Stimulated activated CD4-positive, alpha-beta T cell treated with anti-CD3 and anti-CD28 coated beads, Interleukin-4, amount 100 ng/mL, for 4 hours (primary cell): ENCODE data around the gene BRME1.

Experiments
- DNase-seq, 2 experiments: peaks; one replicate each; pipeline ENCODE4 v3.0.0-alpha.2; 2020

The BRME1 gene

DNA sequence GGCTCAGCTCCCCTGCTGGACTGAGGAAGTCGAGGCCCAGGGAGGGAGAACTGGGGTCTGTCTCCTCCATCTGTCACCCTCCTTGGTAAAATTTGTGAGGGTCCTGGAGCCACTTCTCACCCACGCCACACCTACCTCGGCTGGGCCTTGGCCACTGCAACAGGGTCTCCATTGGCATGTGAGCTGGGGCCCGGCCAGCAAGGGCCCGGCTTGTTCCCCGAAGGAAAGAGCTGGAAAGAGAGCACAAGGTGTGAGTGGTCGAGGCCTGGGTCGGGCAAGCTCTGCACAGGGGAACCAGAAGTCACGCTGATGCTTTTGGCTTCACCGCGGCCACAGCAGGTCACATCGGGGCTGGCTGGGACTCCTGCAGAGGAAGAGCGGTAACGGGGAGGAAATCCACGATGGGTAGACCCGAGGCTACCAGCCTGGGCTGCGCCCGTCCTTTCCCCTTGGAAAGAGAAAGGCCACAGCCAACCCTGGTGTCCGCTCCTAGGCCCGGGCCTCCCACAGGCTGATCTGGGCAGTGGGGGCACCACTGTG, 20.0 kb downstream of the BRME1 start:
- no peak for DNase-seq

DNA sequence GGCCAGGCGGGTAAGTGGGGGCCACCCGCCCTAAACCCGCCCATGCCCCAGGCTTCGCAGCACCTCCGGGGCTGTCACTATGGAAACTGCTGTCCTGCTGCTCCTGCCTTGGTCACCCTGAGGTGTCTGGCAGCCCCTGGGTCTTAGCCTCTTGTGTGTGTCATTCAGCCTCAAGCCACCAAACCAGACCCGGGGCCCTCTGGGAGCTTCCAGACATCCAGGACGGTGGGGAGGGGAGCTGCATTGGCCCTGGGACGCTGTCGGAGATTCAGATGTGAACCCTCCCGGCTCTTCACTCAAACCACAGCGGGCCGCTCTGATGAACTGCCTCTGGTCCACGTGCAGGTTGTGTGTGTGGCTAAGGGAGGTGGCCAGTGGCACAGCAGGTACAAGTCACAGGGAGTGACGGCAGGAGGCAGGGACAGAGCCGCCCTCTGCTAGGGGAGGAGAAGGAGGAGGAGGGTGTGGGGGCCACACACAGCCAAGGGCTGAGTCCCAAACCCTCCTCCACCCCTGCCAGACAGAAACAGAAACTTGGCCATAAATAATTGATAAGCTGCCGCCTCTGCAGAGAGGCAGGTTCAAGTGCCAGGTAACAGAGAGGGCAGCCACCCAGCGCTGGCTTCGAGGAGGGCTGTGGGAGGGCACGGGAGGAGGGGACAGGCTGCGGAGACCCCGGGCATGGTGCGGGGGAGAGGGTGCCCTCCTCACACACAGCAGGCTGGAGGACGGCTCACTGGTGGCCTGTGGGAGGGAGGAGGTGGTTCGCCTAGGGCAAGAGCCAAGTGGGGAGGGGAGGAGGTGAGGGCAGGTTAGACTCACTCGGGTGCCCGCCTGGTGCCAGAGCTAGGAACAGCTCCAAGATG, 21.0 kb downstream of the BRME1 start:
- no peak for DNase-seq

DNA sequence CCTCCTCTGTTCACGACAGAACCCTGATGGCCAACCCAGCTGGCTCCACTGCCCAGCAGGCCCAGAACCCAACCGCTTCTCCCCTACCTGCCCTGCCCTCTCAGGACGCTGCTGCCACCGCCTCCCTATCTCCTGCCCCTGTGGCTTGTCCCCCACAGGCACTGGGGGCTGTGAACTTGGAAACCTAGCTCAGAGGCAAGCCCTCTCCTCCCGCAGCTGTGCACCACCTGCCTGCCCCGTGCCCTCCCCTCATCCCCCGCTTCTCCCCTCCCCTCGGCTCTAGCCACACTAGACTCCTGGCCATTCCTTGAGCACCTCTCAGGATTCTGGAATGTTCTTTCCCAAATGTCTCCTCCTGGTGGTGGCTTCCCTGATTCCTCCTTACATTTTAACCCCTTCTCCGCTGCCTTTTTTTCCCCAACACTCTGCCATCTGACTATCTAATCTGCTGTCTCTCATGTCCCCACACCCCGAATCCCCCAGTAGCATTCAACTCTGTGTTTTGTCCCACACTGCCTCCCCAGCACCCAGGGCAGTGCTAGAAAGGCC, 22.3 kb downstream of the BRME1 start:
- no peak for DNase-seq

DNA sequence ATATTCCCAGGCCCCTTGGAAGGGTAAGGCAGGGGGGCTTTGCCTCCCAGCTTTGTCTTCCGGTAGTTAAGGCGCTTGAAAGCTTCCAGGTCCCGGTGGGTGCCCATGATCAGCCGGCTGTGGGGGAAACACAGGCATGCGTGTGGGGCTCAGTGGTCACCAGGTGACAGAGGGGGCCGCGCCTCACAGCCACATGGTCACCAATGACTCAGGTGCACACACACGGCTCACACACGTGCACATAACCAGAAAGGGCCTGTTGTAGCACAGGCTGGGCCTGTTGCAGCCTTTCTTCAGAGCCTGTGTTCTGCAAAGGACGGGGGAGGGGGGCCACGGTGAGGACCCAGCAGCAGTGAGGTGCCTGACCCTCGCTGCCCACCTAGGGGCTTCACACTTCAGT, 23.1 kb downstream of the BRME1 start:
- no peak for DNase-seq

DNA sequence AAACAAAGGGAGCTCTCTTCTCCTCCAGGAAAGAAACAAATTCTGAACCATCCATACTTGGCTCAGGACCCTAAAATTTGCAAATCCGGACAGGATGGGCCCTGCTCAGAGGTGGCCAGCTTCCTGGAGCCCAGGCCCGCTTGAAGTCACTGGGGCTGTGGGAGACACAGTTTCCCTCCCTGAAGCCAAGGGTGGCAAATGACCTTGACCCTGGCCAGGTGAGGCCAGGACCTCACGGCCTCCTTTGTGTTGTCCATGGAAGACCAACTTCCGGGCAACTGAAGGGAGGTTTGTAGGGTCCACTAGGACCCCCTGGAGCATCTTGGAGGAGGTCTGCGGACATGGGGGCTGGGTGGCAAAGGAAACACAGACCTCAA, 23.5 kb downstream of the BRME1 start:
- DNase-seq: no peak

DNA sequence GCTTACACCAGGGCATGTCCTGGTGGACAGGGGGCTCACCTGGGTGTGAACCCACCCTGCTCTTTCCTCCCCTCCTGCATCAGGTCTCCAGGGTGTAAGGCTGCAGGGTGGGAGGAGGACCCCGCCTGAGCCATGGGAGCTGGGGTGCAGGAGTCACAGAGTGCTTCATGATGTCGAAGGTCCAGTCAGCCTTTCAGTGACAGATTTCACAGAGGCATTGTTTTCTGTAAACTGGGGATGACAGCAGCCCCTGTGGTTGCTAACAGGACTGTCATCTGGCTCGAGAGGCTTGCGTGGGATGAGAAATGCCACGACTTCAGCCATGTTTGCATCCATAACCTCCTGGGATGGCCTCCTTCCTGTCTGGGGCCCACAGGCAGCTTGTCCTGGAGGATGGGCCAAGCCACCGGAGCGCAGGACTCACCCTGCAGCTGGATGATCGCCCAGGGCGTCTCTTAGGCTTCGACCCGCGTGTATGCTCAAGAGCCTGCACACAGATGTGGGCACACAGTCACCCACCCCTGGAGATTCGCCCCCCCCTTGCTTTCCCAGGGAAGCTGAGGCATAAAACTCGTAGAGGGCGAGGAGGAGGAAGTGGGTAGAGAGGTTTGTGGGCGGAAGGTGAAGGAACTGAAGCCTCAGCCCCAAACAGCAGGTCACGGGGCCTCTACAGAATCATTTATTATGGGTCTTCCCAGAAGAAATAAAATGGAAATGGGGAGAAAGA, 24.1 kb downstream of the BRME1 start:
- peak; percentile 21 to 46 for DNase-seq

DNA sequence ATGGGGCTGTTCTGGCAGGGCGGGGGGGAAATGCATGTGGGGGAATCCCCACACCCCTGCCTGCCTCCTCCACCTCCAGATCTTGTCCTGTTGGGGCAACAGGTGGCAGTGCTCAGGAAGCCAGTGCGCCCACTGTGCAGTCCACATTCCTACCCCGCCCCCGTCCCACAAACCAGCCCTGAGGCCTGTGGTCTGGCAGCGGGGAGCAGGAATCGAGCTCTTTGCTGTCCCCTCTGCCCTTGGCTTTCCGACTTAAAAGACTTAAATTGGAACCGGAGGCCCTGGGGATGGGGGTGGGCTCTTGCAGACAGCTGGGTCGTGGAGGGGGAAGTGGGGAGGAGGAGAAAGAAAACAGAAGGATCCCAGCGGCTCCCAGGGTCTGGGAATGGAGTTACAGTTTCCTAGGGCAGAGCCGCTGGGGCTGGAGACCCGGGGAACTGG, 24.6 kb downstream of the BRME1 start:
- DNase-seq: peak in 1 of 2 experiments; percentile 28

DNA sequence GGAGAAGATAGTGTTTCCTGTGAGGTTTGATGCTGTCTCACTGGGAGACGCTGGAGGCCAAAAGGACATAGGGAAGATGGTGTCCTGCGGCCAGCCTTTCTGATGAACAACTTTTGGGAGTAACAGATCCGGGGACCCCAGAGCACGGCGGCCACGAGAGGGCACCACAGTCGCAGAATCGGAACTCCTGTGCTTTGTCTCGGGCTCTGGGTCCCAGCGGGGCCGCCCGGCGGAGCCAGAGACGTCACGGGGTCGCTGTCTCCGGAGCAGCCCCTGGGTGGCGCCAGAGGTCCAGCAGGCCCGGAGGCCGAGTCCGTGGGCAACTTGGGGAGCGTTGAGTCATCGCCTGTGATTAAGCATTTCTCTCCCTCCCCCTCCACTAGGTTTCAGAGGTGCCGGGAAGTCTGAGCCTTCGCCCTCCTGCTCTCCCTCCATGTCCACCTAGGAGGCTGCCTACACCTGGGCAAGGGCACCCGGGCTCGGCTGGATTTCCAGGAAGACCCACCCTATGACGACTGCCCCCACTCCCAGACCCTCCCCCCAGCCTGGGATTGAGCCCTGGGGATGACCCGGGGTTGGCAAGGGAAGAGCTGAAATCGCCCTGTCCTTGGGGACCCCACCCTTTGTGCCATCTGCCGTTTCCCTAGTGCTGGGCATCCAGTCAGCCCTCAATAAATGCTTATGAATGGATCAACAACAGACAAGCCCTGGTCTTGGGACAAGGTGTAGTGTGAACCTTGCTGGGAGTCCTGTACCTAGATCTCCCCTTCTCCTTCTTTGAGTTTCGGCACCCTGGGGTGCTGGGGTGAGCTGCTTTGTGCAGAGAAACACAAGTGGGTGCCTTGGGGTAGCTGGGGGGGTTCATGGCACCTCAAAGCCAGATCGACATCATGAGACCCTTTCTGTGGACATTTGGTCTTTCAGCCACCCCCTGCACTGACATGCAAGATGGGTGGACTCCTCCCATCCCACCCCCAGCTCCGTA, 25.6 kb downstream of the BRME1 start:
- DNase-seq: peak; percentile 98 to 99

DNA sequence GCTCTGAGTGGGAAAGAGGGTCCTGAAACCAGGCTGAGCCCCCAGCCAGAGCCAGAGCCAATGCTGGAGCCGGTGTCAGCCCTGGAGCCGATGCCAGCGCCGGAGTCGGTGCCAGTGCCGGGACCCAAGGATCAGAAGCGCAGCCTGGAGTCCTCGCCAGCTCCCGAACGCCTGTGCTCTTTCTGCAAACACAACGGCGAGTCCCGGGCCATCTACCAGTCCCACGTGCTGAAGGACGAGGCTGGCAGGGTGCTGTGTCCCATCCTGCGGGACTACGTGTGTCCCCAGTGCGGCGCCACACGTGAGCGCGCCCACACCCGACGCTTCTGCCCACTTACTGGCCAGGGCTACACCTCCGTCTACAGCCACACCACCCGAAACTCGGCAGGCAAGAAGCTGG, 28.6 kb downstream of the BRME1 start:
- no peak for DNase-seq

DNA sequence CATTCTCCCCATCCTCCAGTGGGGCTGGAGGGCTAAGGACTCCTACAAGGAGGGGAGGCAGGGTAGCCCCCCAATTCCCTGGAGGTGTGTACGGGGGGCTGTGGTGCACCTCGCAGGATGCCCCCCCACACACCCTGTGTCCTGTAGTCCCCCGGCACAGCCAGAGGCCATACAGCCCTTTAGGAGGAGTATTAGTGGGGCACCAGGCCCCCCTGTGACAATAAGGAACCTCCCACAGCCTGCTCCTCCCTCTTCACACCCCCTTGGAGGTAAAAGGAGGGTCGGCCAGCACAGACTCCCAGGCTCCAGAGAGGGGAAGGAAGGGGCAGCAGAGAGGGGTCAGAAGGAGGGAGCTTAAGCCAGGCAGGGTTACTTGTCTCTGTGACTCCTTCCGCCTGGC, 29.1 kb downstream of the BRME1 start, which contains the start of gene NANOS3:
NANOS3 (plus strand) TSS at position 301 of the 400 bp plus-strand sequence. CDS start 115 bp downstream, outside the sequence.
- no peak for DNase-seq

DNA sequence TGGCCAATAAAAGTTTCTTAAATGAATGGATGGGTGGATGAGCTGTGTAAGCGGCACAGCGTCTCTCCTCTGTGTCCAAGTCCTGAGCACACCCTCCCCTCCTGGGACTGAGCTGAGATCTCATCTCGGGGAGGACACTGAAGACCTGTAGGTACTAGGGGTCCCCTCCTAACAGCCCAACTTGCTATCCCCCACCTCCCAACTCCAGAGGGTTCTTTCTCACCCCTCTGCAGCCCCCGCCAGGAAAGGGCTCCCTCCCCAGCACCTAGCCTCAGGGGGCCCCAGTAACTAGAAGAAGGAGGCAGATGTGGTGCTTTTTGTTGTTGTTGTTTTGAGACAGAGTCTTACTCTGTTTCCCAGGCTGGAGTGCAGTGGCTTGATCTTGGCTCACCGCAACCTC, 30.1 kb downstream of the BRME1 start:
- no peak for DNase-seq

DNA sequence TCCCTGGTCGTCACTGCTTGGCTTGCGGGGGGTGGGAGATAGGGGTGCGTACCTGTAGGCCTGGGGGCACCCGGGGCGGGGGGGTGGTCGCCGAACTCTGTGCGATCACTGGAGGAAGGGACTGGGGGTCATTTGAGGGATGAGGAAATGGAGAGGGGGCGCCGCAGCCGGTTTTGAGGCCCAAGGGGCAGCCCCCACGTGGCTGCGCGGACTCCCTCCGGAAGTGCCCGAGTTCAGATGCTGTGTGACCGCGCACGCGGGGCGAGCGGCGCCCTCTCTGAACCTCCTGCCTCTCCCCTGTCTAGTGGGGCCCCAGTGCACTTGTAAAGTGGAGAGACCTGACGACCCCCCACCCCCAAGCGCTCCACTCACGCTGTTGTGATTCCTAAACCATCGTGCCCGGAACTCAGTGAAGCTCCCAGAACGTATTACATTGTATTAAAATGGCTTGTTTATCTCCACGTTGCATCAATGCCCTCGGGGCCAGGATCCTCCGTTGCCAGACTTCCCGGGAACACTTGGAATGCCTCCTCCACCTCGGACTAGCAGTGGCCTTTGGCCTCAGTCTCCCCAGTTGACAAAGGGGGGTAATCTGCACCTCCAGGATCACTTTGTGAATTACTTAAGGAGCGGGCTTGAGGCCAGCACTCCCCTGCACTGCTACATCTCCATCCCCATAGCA, 31.9 kb downstream of the BRME1 start:
- DNase-seq: no peak

DNA sequence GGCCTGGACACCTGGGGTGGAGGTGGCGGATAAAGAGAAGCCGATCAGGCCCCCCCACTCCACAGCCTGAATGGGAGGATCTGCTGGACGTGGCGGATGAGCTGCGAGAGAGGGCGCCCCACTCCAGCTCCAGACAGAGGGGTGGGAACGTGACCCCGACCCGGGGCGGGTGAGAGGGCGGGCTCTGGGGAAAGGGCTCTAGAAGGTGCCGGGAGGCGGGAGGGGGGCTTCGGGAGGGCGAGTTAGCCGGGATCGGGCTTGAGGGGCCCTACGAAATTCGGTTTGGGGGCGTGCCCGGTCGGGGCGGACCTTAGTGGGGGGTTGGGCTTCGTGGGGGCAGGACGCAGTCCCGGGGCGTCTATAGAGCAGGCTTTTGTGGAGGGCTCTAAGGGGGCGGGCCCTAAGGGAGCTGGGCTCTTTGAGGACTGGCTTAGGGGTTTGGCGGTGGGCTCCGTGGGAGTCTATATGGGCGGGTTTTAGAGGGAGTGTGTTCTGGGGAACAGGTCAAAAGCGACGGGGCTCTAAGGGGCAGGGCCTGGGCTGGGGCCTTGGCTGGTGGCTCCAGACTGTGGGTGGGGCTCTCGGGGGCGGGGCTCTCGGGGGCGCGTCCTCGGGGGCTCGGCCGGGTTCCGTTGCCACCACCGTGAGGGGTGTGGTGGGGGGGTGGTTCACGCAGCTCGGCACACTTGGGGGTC, 33.1 kb downstream of the BRME1 start:
- no peak for DNase-seq

DNA sequence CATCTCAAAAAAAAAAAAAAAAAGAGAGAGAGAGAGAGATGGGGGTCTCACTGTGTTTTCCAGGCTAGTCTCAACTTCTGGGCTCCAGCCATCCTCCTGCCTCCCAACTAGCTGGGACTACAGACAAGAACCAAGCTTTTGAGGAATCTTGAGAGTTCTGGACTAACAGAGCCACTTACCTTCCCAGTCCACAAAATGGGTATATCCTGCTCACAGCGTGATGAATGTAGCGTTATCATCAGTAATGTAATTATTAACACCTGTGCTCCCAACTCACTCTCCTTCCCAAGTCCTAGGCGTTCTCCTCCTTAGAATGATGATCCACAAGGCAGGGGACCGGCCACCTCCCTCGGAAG, 33.6 kb downstream of the BRME1 start:
- DNase-seq: no peak

DNA sequence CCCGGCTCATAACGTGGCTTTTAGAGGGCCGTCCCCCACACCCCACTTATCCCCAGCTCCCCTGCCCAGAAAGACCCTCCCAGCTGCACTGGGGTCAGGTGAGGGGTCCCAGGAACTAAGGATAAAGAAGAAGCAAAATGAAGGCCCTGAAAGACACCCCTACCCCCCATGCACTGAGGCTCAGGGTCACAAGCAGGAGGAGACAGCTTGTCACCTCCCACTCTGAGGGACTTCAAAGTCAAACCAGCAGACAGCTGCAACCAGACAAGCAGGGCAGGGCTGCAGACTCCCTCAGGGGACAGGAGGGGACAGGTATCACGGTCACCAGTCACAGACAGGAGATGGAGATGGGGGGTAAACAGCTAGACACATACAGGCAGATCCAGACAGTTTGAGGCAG, 35.0 kb downstream of the BRME1 start:
- no peak for DNase-seq

DNA sequence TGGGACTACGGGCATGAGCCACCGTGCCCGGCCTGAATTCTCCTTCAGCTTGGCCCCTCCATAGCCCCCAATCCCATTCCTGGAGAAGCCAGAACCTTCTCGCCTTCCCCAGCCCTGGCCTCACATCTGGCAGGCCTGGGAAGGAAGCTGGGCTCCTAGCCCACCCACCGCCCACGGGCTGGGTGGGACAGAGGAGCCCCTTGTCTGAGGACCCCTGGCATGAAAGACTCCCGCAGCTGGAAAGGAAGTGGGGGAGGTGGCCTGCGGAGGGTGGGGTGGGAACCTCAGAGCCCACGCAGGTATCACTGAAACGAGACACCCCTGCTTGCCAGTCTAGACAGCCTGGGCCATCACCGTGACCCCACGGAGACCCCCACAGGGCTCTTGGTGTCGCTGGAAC, 36.6 kb downstream of the BRME1 start:
- DNase-seq: no peak

DNA sequence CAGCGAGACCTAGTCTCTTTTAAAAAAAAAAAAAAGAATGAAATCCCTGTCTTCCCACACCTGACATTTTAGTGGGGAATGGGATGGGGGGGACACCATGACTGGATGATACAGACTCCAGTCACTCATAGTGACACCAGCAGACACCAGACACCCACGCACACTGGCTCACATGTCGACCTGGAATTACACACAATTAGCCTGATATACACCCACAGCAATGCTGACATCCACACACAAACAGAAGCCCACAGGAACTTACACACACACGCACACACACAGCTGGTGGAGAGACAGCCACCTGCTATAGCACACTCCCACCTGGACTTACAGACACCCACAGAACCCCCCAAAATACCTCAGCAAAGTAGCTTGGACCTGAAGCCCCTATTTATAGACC, 37.3 kb downstream of the BRME1 start:
- DNase-seq: peak in 1 of 2 experiments; percentile 28

DNA sequence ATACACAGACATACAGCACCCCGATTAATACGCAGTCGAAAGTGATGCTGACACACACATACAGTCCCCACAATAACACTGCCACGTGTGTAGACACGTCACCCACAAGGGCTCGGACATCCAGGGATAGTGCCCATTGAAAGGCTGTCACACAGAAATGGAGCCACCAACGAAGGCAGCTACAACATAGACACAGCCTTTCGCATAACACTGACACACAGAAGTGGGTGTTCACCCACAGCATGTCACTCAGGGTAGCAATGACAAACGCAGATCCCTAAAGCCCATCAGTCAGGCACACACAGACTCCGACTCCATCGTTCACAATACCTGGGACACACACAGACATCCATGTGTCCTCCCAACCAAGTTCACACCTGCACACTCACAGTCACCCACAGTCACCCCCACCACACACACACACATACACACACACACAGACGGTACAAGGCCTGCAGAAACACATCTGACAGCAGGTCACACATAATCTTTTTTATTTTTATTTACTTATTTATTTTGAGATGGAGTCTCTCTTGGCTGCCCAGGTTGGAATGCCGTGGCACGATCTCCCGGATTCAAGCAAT, 39.4 kb downstream of the BRME1 start:
- DNase-seq: no peak

DNA sequence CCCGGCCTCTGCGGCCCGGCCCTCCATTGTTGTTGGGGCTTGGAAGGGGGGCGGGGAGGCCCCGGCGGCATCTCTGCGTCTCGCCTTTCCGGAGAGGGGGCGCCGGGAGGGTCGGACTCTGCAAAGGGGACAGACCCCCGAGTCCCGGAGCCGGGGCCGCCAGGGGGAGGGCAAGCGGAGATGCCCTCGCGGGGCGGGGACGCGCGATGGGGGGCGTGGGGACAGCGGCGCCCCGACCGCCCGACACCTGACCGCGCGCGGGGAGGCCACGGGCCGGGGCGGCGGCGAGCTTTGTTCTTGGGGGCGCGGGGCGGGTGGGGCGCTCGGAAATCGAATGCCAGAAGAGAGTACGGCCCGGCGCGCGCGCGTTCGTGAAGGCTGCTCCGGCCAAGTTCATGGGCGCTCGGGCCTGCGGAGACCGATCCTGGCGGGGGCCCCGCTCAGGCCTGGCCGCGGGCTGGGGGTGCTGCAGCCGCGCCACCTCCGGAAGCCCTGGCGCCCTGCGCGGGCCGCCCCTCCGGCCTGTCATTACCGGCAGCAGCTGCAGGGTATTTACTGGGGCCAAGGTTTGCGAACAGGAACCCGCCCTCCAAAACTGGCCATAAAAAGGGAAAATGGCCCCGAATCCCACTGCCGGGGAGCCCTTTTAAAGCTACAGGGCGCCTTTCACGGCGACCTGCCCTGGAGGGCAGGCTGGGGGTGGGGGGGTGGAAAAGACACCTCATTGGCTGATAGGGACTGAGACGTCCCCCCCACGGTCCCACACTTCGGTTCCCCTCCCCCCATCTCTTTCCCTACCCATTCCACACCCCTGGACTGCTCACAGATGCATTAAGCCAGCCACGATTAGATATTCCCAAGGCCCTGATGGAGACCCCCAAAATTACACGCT, 40.1 kb downstream of the BRME1 start:
- no peak for DNase-seq
